Rectal smooth muscle tissue (tissue), 1 donor: ENCODE results near the gene SLCO2A1.

ENCODE experiments used
- H3K27ac ChIP-seq: one replicate; pipeline ENCODE4 v1.7.0; 2013; ENCODE audit warnings: low read depth, low read length, inconsistent platforms
- H3K27me3 ChIP-seq: one replicate; pipeline ENCODE4 v1.7.0; 2013; ENCODE audit warnings: low read length; ENCODE audit not compliant: control insufficient read depth, insufficient read depth
- H3K36me3 ChIP-seq: one replicate; pipeline ENCODE4 v1.7.0; 2013; ENCODE audit warnings: low read length; ENCODE audit not compliant: control insufficient read depth, insufficient read depth
- H3K4me1 ChIP-seq: one replicate; pipeline ENCODE4 v1.7.0; 2013; ENCODE audit warnings: low read length; ENCODE audit not compliant: control insufficient read depth, insufficient read depth
- H3K4me3 ChIP-seq: one replicate; pipeline ENCODE4 v1.7.0; 2013; ENCODE audit warnings: low read length
- H3K9ac ChIP-seq: one replicate; pipeline ENCODE4 v1.7.0; 2013; ENCODE audit warnings: low read length

The SLCO2A1 gene

DNA sequence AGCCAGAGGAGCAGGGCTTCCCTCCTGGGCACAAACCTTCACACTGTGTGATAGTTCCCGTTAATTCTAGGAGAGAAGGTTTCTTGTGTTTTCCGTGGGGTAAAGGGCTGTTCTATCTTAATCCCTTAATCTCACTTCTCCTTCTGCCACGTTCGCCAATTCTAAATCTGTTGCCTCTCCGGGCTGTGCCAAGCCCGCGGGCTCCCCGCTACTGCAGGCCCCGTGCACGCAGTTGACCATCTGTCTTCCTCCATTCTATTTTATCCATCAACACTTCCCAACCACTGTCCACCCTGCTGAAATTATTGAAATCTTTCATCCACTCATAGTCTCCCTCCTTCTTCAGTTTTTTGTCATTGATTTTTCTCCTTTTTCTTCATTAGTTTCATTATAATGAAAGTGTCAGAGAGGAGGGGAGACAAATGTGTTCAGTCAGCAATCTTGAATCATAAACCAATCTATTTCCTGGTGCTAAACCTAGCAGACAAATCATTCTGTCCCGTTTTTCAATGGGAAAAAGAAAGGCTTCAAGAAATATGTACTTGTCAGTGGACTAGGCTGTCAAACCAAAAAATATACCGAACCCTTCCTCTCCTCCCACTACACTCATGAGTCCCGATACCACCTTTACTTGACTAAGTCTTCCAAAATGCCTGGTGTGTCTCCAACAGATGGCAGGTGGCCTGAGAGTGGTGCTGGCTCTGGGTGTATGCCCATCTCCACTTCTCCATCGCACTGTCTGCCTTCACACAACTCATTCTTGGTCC is 39.6 kb downstream of the SLCO2A1 start:
- Histone ChIP-seq H3K4me3 (no peak overlapping the region), H3K27me3 (no peaks in the 10 kb centered on the region), H3K36me3 (no peaks in the 10 kb centered on the region), H3K27ac (no peak overlapping the region), H3K4me1 (no peaks in the 10 kb centered on the region), H3K9ac (no peak overlapping the region)

DNA sequence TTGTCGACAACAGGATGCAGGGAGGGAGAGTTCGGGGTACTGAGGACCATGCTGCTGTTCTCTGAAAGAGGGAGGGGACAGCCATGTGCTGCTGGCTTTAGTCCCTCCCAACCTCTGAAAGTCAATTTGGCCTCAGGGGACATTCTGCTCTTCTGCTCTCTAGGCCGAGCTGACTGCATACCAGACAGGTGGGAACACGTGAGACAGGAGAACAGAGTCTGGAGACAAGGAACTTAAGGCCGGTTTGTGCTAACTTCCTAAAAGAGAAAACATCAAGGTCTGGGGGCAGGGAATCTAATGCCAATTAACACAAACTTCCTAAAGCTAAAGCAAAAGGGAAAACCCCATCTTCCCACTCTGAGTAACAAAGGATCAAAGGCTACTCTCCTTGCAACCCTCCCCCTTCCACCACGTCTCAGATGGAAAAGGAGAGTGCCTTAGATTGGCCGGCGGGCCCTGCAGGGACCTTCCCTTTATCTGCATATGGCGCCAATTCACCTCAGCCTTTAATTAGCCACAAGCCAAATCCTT is 41.0 kb downstream of the SLCO2A1 start:
- Histone ChIP-seq H3K9ac (no peak overlapping the region), H3K36me3 (no peaks in the 10 kb centered on the region), H3K27ac (no peak overlapping the region), H3K4me3 (no peak overlapping the region), H3K4me1 (no peaks in the 10 kb centered on the region), H3K27me3 (no peaks in the 10 kb centered on the region)

GRCh38 chr3:133987948-133988484 is 41.7 kb downstream of the SLCO2A1 start:
- H3K27ac ChIP-seq, result no peak overlapping the region
- H3K4me3 ChIP-seq, result no peak overlapping the region
- H3K27me3 ChIP-seq, result no peaks in the 10 kb centered on the region
- no peaks in the 10 kb centered on the region for H3K4me1 ChIP-seq
- no peaks in the 10 kb centered on the region for H3K36me3 ChIP-seq
- no peak overlapping the region for H3K9ac ChIP-seq

- Histone ChIP-seq H3K27me3 (no peaks in the 10 kb centered on the region), H3K4me1 (no peaks in the 10 kb centered on the region), H3K4me3 (no peak overlapping the region), H3K9ac (no peak overlapping the region), H3K27ac (no peak overlapping the region), H3K36me3 (no peaks in the 10 kb centered on the region)
Measured at GRCh38 chr3:133987136-133987535, 42.6 kb downstream of the SLCO2A1 start.

- H3K4me3 ChIP-seq, result no peak overlapping the region
- H3K27ac ChIP-seq, result no peak overlapping the region
- H3K36me3 ChIP-seq, result no peaks in the 10 kb centered on the region
- no peak overlapping the region for H3K9ac ChIP-seq
- H3K27me3 ChIP-seq, result no peaks in the 10 kb centered on the region
- H3K4me1 ChIP-seq, result no peaks in the 10 kb centered on the region
Measured at GRCh38 chr3:133986311-133986710, 43.4 kb downstream of the SLCO2A1 start.

- no peak overlapping the region for H3K27ac ChIP-seq
- no peak overlapping the region for H3K4me3 ChIP-seq
- no peaks in the 10 kb centered on the region for H3K27me3 ChIP-seq
- no peak overlapping the region for H3K9ac ChIP-seq
- no peaks in the 10 kb centered on the region for H3K36me3 ChIP-seq
- no peaks in the 10 kb centered on the region for H3K4me1 ChIP-seq
Measured at GRCh38 chr3:133984975-133985374, 44.8 kb downstream of the SLCO2A1 start.

DNA sequence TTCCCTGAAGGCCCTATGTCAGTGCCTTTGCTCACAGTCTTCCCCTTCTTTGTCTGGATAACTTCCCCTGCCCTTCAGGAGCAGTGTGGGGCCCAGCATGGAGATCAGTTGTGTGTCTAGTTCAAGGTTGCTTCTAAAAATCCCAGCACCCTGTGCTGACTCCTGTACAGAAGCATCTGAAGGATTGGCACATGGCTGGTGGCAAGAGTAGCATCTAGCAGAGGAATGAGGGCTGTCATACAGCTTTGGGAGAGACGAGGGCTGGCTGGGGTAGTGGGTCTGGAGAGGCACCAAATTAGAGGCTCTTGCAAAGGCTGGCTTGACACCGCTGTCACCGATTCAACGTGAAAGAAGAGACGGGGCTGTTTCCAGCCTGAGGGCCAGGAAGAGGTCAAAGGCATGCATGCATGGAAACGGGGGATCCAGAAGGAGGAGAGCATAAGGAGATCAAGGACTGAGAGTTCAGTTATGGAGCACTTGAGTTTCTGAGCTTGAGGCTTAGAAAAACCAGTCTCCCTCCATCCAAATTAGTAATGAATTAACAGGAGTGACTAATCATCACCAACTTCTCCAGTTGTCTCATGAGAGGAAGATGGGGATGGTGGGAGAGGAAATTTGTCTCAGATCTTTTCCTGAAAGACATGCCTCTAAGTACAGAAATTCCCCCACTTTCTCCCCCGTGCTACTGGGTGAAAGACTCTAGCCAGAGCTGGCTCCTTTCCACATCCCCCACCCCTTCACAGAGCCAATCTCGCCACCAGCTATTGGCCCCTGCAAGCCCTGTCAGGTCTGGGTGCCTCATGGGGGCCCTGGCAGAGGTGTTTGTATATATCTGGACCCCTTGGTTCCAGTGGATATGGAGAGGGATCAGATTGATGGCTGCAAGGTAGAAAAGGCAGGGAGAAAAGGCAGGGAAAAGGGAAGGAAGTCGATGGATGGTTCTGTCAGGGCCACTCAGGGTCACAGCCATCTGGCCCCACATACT is 45.9 kb downstream of the SLCO2A1 start:
- no peak overlapping the region for H3K9ac ChIP-seq
- no peaks in the 10 kb centered on the region for H3K36me3 ChIP-seq
- H3K27me3 ChIP-seq, result no peaks in the 10 kb centered on the region
- H3K4me3 ChIP-seq, result no peak overlapping the region
- no peak overlapping the region for H3K27ac ChIP-seq
- no peaks in the 10 kb centered on the region for H3K4me1 ChIP-seq

- Histone ChIP-seq H3K4me3 (no peak overlapping the region), H3K36me3 (no peaks in the 10 kb centered on the region), H3K9ac (no peak overlapping the region), H3K4me1 (no peaks in the 10 kb centered on the region), H3K27me3 (no peaks in the 10 kb centered on the region), H3K27ac (no peak overlapping the region)
Measured at GRCh38 chr3:133983126-133983525, 46.6 kb downstream of the SLCO2A1 start.

DNA sequence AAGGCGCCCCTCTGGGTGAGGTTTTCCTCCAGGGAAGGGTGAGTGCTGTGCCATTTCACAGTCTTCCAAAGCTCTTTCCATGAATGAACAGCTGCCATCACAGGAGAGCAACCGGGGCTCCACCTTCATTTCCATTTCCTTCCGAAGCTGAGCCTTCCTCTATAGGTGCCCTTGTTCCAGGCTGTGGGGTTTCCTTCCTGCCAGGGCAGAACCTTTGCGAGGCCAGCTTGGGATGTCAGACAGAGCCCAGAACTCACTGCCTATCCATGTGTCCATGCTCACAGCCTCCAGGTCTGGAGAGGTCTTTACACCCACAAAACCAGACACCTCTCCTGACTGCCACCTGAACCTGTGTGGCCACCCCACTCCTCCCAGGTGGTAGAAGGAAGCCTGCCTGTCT is 49.2 kb downstream of the SLCO2A1 start:
- no peak overlapping the region for H3K9ac ChIP-seq
- H3K27me3 ChIP-seq, result no peaks in the 10 kb centered on the region
- no peak overlapping the region for H3K4me3 ChIP-seq
- no peaks in the 10 kb centered on the region for H3K36me3 ChIP-seq
- H3K27ac ChIP-seq, result no peak overlapping the region
- no peaks in the 10 kb centered on the region for H3K4me1 ChIP-seq

DNA sequence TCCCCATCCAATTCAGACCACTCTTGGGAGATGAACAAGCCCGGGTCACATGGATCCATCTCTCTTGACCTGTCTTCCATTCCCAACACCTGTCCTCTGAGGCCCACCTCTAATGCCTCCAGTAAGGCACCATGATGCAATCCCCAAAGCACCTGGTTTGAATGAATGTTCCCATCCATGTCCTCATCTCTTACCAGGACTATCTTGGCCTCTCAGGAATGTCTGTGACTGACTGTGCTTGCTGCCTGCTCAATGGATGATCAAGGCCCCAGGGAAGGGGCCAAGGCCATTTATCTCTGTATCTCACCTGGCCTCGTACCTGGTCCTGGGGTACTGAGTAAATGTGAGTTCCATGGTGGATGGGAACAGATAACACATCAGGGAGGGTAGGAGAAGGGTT is 49.7 kb downstream of the SLCO2A1 start:
- no peak overlapping the region for H3K9ac ChIP-seq
- no peaks in the 10 kb centered on the region for H3K36me3 ChIP-seq
- H3K27me3 ChIP-seq, result no peaks in the 10 kb centered on the region
- no peaks in the 10 kb centered on the region for H3K4me1 ChIP-seq
- H3K27ac ChIP-seq, result no peak overlapping the region
- no peak overlapping the region for H3K4me3 ChIP-seq

DNA sequence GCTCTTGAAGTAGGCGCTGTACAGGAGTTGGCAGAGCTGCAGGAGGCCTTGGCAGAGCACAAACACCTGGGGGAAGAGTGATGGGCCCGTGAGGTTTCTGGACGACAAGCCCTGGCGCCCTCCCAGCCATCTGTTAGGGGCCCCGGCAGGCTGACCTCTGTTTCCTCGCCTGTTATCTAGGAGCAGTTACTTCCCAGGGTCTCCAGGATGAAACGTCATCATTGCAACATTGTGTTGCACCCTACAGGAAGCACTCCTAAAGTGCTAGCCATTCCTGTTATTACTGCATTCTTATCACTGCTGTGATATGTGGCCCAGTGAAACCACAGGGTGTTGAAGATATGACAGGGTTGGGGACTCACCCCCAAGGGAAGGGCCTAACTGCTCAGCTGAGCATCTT is 50.2 kb downstream of the SLCO2A1 start:
- Histone ChIP-seq H3K27ac (no peak overlapping the region), H3K4me3 (no peak overlapping the region), H3K4me1 (no peaks in the 10 kb centered on the region), H3K27me3 (no peaks in the 10 kb centered on the region), H3K36me3 (no peaks in the 10 kb centered on the region), H3K9ac (no peak overlapping the region)

- no peaks in the 10 kb centered on the region for H3K27me3 ChIP-seq
- no peaks in the 10 kb centered on the region for H3K4me1 ChIP-seq
- no peak overlapping the region for H3K27ac ChIP-seq
- no peaks in the 10 kb centered on the region for H3K36me3 ChIP-seq
- H3K4me3 ChIP-seq, result no peak overlapping the region
- H3K9ac ChIP-seq, result no peak overlapping the region
Measured at GRCh38 chr3:133977568-133977967, 52.2 kb downstream of the SLCO2A1 start.
